ENCODE measurements around the gene SIPA1L3. TPM values are rescaled to one million over a fixed set of nuclear protein-coding genes. Genes with fewer than 3 reads are reported as not detected.

The SIPA1L3 gene
- total RNA-seq, 4 donors from 2014 or later: 4.1 to 18.7 (median 6.1) TPM

GRCh38 chr19:38078302-38078930 lies 171.4 kb downstream of the SIPA1L3 start:
- H3K27ac ChIP-seq: no peak overlapping the region
- no peak for TF ChIP-seq POLR2A (IDR thresholded peaks at IDR 0.05)
- no peak for TF ChIP-seq CTCF (IDR thresholded peaks at IDR 0.05 in 4 of 5, conservative IDR thresholded peaks at IDR 0.05 in 1 of 5)
- no peaks in the 10 kb centered on the region for H3K27me3 ChIP-seq
- intact Hi-C loops (cut with DNase I; ENCODE audit: low total_unique reads) (no loop called here), in situ Hi-C loops (cut with MboI; ENCODE audit: low sequenced_read_pairs in 4 of 4) (no loop called here)
- H3K36me3 ChIP-seq: peaks cover 0 to 6% of the 10 kb centered on the region in 2 donors
- H3K9me3 ChIP-seq: no peaks in the 10 kb centered on the region
- DNase-seq (no peak), ATAC-seq (no peak)
- H3K4me1 ChIP-seq: no peaks in the 10 kb centered on the region
- H3K4me3 ChIP-seq: no peak overlapping the region

GRCh38 chr19:38079926-38080380 lies 172.9 kb downstream of the SIPA1L3 start:
- no peak for DNase-seq
- Histone ChIP-seq H3K27me3 (no peaks in the 10 kb centered on the region), H3K4me1 (no peaks in the 10 kb centered on the region), H3K9me3 (no peaks in the 10 kb centered on the region), H3K36me3 (peaks cover 0 to 6% of the 10 kb centered on the region in 2 donors), H3K27ac (no peak overlapping the region), H3K4me3 (no peak overlapping the region)
- intact Hi-C loops (cut with DNase I; ENCODE audit: low total_unique reads): no loop called here
- ATAC-seq: no peak
- in situ Hi-C loops (cut with MboI; ENCODE audit: low sequenced_read_pairs in 4 of 4): no loop called here
- TF ChIP-seq CTCF (IDR thresholded peaks at IDR 0.05 in 4 of 5, conservative IDR thresholded peaks at IDR 0.05 in 1 of 5) (no peak), POLR2A (IDR thresholded peaks at IDR 0.05) (no peak)

GRCh38 chr19:38081547-38082255 lies 174.7 kb downstream of the SIPA1L3 start:
- Histone ChIP-seq H3K36me3 (peaks cover 0 to 6% of the 10 kb centered on the region in 2 donors), H3K4me3 (no peak overlapping the region), H3K27ac (no peak overlapping the region), H3K9me3 (no peaks in the 10 kb centered on the region), H3K4me1 (no peaks in the 10 kb centered on the region), H3K27me3 (no peaks in the 10 kb centered on the region)
- no peak for TF ChIP-seq CTCF (IDR thresholded peaks at IDR 0.05 in 4 of 5, conservative IDR thresholded peaks at IDR 0.05 in 1 of 5)
- no peak for TF ChIP-seq POLR2A (IDR thresholded peaks at IDR 0.05)
- ATAC-seq (no peak), DNase-seq (no peak)
- in situ Hi-C loops (cut with MboI; ENCODE audit: low sequenced_read_pairs in 4 of 4): no loop called here
- intact Hi-C loops (cut with DNase I; ENCODE audit: low total_unique reads): no loop called here

GRCh38 chr19:38082256-38083118 lies 175.5 kb downstream of the SIPA1L3 start:
- Histone ChIP-seq H3K36me3 (peaks cover 0 to 6% of the 10 kb centered on the region in 2 donors), H3K4me3 (no peak overlapping the region), H3K4me1 (no peaks in the 10 kb centered on the region), H3K27ac (no peak overlapping the region), H3K9me3 (no peaks in the 10 kb centered on the region), H3K27me3 (no peaks in the 10 kb centered on the region)
- DNase-seq: no peak
- intact Hi-C loops (cut with DNase I; ENCODE audit: low total_unique reads): no loop called here
- TF ChIP-seq CTCF (IDR thresholded peaks at IDR 0.05 in 4 of 5, conservative IDR thresholded peaks at IDR 0.05 in 1 of 5): no peak
- TF ChIP-seq POLR2A (IDR thresholded peaks at IDR 0.05): no peak
- no peak for ATAC-seq
- in situ Hi-C loops (cut with MboI; ENCODE audit: low sequenced_read_pairs in 4 of 4): no loop called here
